Measurements from ENCODE around the gene ALDH3A1. TPM values are rescaled to one million over a fixed set of nuclear protein-coding genes. Genes with fewer than 3 reads are reported as not detected.

Gene ALDH3A1
- polyA plus RNA-seq, 3 donors: not detected

DNA sequence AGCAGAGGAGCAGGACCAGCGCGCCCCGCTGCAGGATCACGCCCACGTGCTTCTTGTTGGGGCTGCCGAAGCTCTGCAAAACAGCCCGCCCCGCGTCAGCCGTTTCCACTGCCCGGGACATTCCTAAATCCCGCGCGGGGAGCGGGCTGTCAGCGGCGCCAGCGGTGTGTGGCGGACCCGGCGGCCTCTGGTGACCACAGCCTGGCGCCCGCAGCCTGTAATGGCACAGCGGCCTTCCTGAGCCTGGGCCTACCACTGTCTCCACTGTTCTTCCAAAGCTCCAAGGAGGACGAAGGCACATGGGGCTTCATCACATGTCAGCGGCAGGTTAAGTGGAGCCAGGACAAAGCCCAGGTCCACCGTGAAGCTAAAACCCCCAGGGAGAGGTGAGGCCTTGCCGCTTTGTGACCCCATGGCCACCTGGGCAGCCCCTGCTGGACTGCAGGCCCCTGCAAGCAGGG is 34.2 kb downstream of the ALDH3A1 start:
- H3K36me3 ChIP-seq (replicated peaks in 1 of 2; ENCODE audit: control insufficient read depth in 1 of 2, insufficient read depth in 2 of 2, low read length in 2 of 2): no peaks in the 10 kb centered on the region
- Mint-ChIP-seq H3K4me1 (no peaks in the 10 kb centered on the region), H3K27ac (no peak overlapping the region), H3K36me3 (no peaks in the 10 kb centered on the region), H3K4me3 (no peak overlapping the region), H3K9me3 (no peaks in the 10 kb centered on the region), H3K27me3 (ENCODE audit: low read depth in 3 of 3) (peaks cover 0 to 4% (median 0%) of the 10 kb centered on the region in 3 donors)
- H3K9me3 ChIP-seq (replicated peaks in 1 of 2; ENCODE audit: control insufficient read depth in 1 of 2, insufficient read depth in 1 of 2, low read length in 2 of 2): no peaks in the 10 kb centered on the region
- 97% methylated on average over 25 of the region's 28 CpGs for WGBS (ENCODE audit: insufficient coverage)
- no peak overlapping the region for H3K9ac ChIP-seq (ENCODE audit: insufficient read depth, low read length, poor library complexity, severe bottlenecking)
- TF ChIP-seq CTCF (IDR thresholded peaks at IDR 0.05): no peak
- H3K4me3 ChIP-seq (replicated peaks in 1 of 3; ENCODE audit: low read depth in 2 of 3, low read length in 3 of 3): no peak overlapping the region
- DNase-seq: no peak
- H3K4me1 ChIP-seq (ENCODE audit: control insufficient read depth in 1 of 2, insufficient read depth in 2 of 2, low read length in 2 of 2): no peaks in the 10 kb centered on the region
- intact Hi-C loops (cut with micrococcal nuclease): loop anchor here in 1 of 2 donors (5.0 kb wide), 1 partner anchor 457 kb away; no protein-coding TSS in a partner anchor
- no peak overlapping the region for H3K4me2 ChIP-seq (replicated peaks; ENCODE audit: extremely low read depth, low read length, poor library complexity, severe bottlenecking)
- no peaks in the 10 kb centered on the region for H4K20me1 ChIP-seq (ENCODE audit: insufficient read depth, low read length)
- no peak overlapping the region for H2AFZ ChIP-seq (ENCODE audit: insufficient read depth, low read depth, low read length, poor library complexity, severe bottlenecking)
- no peaks in the 10 kb centered on the region for H3K79me2 ChIP-seq (ENCODE audit: insufficient read depth, low read length)
- H3K27me3 ChIP-seq (ENCODE audit: control insufficient read depth in 2 of 2, insufficient read depth in 2 of 2, low read length in 2 of 2): no peaks in the 10 kb centered on the region
- no peak overlapping the region for H3K27ac ChIP-seq (ENCODE audit: low read depth in 1 of 2, low read length in 2 of 2)

GRCh38 chr17:19713462-19713861 is 34.6 kb downstream of the ALDH3A1 start:
- H3K9me3 Mint-ChIP-seq: no peaks in the 10 kb centered on the region
- no peaks in the 10 kb centered on the region for H3K4me1 ChIP-seq (ENCODE audit: control insufficient read depth in 1 of 2, insufficient read depth in 2 of 2, low read length in 2 of 2)

More at GRCh38 chr17:19713462-19713861, 34.6 kb downstream of the ALDH3A1 start:
- peaks cover 0 to 4% (median 0%) of the 10 kb centered on the region in 3 donors for H3K27me3 Mint-ChIP-seq (ENCODE audit: low read depth in 3 of 3)
- Histone ChIP-seq H3K4me3 (replicated peaks in 1 of 3; ENCODE audit: low read depth in 2 of 3, low read length in 3 of 3) (no peak overlapping the region), H3K27ac (ENCODE audit: low read depth in 1 of 2, low read length in 2 of 2) (no peak overlapping the region), H3K9me3 (replicated peaks in 1 of 2; ENCODE audit: control insufficient read depth in 1 of 2, insufficient read depth in 1 of 2, low read length in 2 of 2) (no peaks in the 10 kb centered on the region), H3K79me2 (ENCODE audit: insufficient read depth, low read length) (no peaks in the 10 kb centered on the region), H3K4me2 (replicated peaks; ENCODE audit: extremely low read depth, low read length, poor library complexity, severe bottlenecking) (no peak overlapping the region), H3K36me3 (replicated peaks in 1 of 2; ENCODE audit: control insufficient read depth in 1 of 2, insufficient read depth in 2 of 2, low read length in 2 of 2) (no peaks in the 10 kb centered on the region), H3K27me3 (ENCODE audit: control insufficient read depth in 2 of 2, insufficient read depth in 2 of 2, low read length in 2 of 2) (no peaks in the 10 kb centered on the region), H2AFZ (ENCODE audit: insufficient read depth, low read depth, low read length, poor library complexity, severe bottlenecking) (no peak overlapping the region), H4K20me1 (ENCODE audit: insufficient read depth, low read length) (no peaks in the 10 kb centered on the region), H3K9ac (ENCODE audit: insufficient read depth, low read length, poor library complexity, severe bottlenecking) (no peak overlapping the region)
- TF ChIP-seq CTCF (IDR thresholded peaks at IDR 0.05): no peak
- no peak overlapping the region for H3K27ac Mint-ChIP-seq
- no peak for DNase-seq
- H3K36me3 Mint-ChIP-seq: no peaks in the 10 kb centered on the region
- intact Hi-C loops (cut with micrococcal nuclease): loop anchor here in 1 of 2 donors (5.0 kb wide), 1 partner anchor 456 kb away; no protein-coding TSS in a partner anchor
- H3K4me1 Mint-ChIP-seq: no peaks in the 10 kb centered on the region
- 97% methylated on average over 13 of the region's 16 CpGs for WGBS (ENCODE audit: insufficient coverage)
- no peak overlapping the region for H3K4me3 Mint-ChIP-seq
